ENCODE measurements around the gene CA12. TPM values are rescaled to one million over a fixed set of nuclear protein-coding genes. Genes with fewer than 3 reads are reported as not detected.

CA12 gene
- total and polyA plus RNA-seq, 5 experiments from 2014 or later = not detected

- DNase-seq (no peak), ATAC-seq (no peak)
- H3K27me3 Mint-ChIP-seq = peaks cover 0 to 4% (median 0%) of the 10 kb centered on the region in 5 donors
- H3K4me1 Mint-ChIP-seq = no peaks in the 10 kb centered on the region
- peak overlapping the region in 1 of 10 donors; percentile 47 for H3K27ac Mint-ChIP-seq
- no peak overlapping the region for H3K4me3 Mint-ChIP-seq
- no peaks in the 10 kb centered on the region for H3K9me3 Mint-ChIP-seq
- POLR2A ChIA-PET = interaction anchor here (0.5 kb wide), 1 partner anchor 131 kb away, joined by 6 read pairs; no protein-coding TSS in a partner anchor
- no peaks in the 10 kb centered on the region for H3K36me3 Mint-ChIP-seq
These were observed 10.2 kb downstream of the CA12 start for GRCh38 chr15:63371297-63371918.

GRCh38 chr15:63370764-63371163, 10.9 kb downstream of the CA12 start:
- Mint-ChIP-seq H3K27ac (no peak overlapping the region), H3K36me3 (no peaks in the 10 kb centered on the region), H3K27me3 (peaks cover 0 to 4% (median 0%) of the 10 kb centered on the region in 5 donors), H3K4me3 (no peak overlapping the region), H3K9me3 (no peaks in the 10 kb centered on the region), H3K4me1 (no peaks in the 10 kb centered on the region)
- no peak for DNase-seq
- ATAC-seq = no peak
- POLR2A ChIA-PET = interaction anchor here (0.7 kb wide), 1 partner anchor 9 kb away, joined by 3 read pairs; no protein-coding TSS in a partner anchor

GRCh38 chr15:63369781-63370180, 11.9 kb downstream of the CA12 start:
- Mint-ChIP-seq H3K4me3 (no peak overlapping the region), H3K27ac (no peak overlapping the region), H3K9me3 (no peaks in the 10 kb centered on the region), H3K36me3 (no peaks in the 10 kb centered on the region), H3K27me3 (peaks cover 0 to 4% (median 0%) of the 10 kb centered on the region in 5 donors), H3K4me1 (no peaks in the 10 kb centered on the region)
- POLR2A ChIA-PET = no interaction called here
- DNase-seq (no peak), ATAC-seq (no peak)

- no peak overlapping the region for H3K27ac Mint-ChIP-seq
- H3K4me1 Mint-ChIP-seq = no peaks in the 10 kb centered on the region
These were observed 12.3 kb downstream of the CA12 start for GRCh38 chr15:63369296-63369695.

GRCh38 chr15:63368503-63368902, 13.1 kb downstream of the CA12 start:
- Mint-ChIP-seq H3K4me1 (no peaks in the 10 kb centered on the region), H3K4me3 (no peak overlapping the region), H3K27ac (no peak overlapping the region), H3K9me3 (no peaks in the 10 kb centered on the region), H3K27me3 (peaks cover 0 to 2% (median 0%) of the 10 kb centered on the region in 5 donors), H3K36me3 (no peaks in the 10 kb centered on the region)
- ATAC-seq = no peak
- DNase-seq = no peak
- POLR2A ChIA-PET = interaction anchor here (0.5 kb wide), 1 partner anchor 75 kb away, joined by 3 read pairs; no protein-coding TSS in a partner anchor

More at GRCh38 chr15:63369296-63369695, 12.3 kb downstream of the CA12 start:
- Mint-ChIP-seq H3K36me3 (no peaks in the 10 kb centered on the region), H3K4me3 (no peak overlapping the region), H3K9me3 (no peaks in the 10 kb centered on the region), H3K27me3 (peaks cover 0 to 3% (median 0%) of the 10 kb centered on the region in 5 donors)
- POLR2A ChIA-PET = interaction anchor here (0.5 kb wide), 1 partner anchor 76 kb away, joined by 3 read pairs; no protein-coding TSS in a partner anchor
- DNase-seq (no peak), ATAC-seq (peak in 1 of 2 donors; percentile 50)

- Mint-ChIP-seq H3K27me3 (peaks cover 0 to 2% (median 0%) of the 10 kb centered on the region in 5 donors), H3K36me3 (no peaks in the 10 kb centered on the region), H3K9me3 (no peaks in the 10 kb centered on the region), H3K4me1 (peaks cover 0 to 2% (median 0%) of the 10 kb centered on the region in 4 donors), H3K27ac (no peak overlapping the region), H3K4me3 (no peak overlapping the region)
- ATAC-seq (no peak), DNase-seq (no peak)
- POLR2A ChIA-PET = no interaction called here
These were observed 13.7 kb downstream of the CA12 start for GRCh38 chr15:63367900-63368299.

GRCh38 chr15:63367390-63367789, 14.3 kb downstream of the CA12 start:
- POLR2A ChIA-PET = no interaction called here
- Mint-ChIP-seq H3K4me3 (no peak overlapping the region), H3K4me1 (peaks cover 0 to 2% (median 0%) of the 10 kb centered on the region in 4 donors), H3K9me3 (no peaks in the 10 kb centered on the region), H3K36me3 (no peaks in the 10 kb centered on the region), H3K27ac (no peak overlapping the region), H3K27me3 (peaks cover 0 to 2% (median 0%) of the 10 kb centered on the region in 5 donors)
- ATAC-seq (no peak), DNase-seq (no peak)

GRCh38 chr15:63366451-63366850, 15.2 kb downstream of the CA12 start:
- H3K27ac Mint-ChIP-seq = peak overlapping the region in 1 of 10 donors; percentile 51

GRCh38 chr15:63365273-63365680, 16.4 kb downstream of the CA12 start:
- H3K4me3 Mint-ChIP-seq = no peak overlapping the region
- no peaks in the 10 kb centered on the region for H3K9me3 Mint-ChIP-seq
- H3K36me3 Mint-ChIP-seq = no peaks in the 10 kb centered on the region
- H3K27me3 Mint-ChIP-seq = peaks cover 0 to 6% (median 3%) of the 10 kb centered on the region in 5 donors
- ATAC-seq (no peak), DNase-seq (no peak)
- H3K27ac Mint-ChIP-seq = no peak overlapping the region
- POLR2A ChIA-PET = no interaction called here
- peaks cover 0 to 5% (median 0%) of the 10 kb centered on the region in 4 donors for H3K4me1 Mint-ChIP-seq

More at GRCh38 chr15:63366451-63366850, 15.2 kb downstream of the CA12 start:
- H3K4me3 Mint-ChIP-seq = no peak overlapping the region
- POLR2A ChIA-PET = no interaction called here
- H3K27me3 Mint-ChIP-seq = peaks cover 0 to 4% (median 0%) of the 10 kb centered on the region in 5 donors
- H3K4me1 Mint-ChIP-seq = peaks cover 0 to 5% (median 0%) of the 10 kb centered on the region in 4 donors
- H3K9me3 Mint-ChIP-seq = no peaks in the 10 kb centered on the region
- H3K36me3 Mint-ChIP-seq = no peaks in the 10 kb centered on the region
- no peak for DNase-seq
- no peak for ATAC-seq

- Mint-ChIP-seq H3K27ac (peak overlapping the region in 1 of 10 donors; percentile 17), H3K4me3 (no peak overlapping the region), H3K27me3 (peaks cover 0 to 6% (median 3%) of the 10 kb centered on the region in 5 donors), H3K4me1 (peaks cover 0 to 5% (median 0%) of the 10 kb centered on the region in 4 donors), H3K9me3 (no peaks in the 10 kb centered on the region), H3K36me3 (no peaks in the 10 kb centered on the region)
- POLR2A ChIA-PET = no interaction called here
- DNase-seq = no peak
- ATAC-seq = no peak
These were observed 17.0 kb downstream of the CA12 start for GRCh38 chr15:63364399-63365272.

- Mint-ChIP-seq H3K27me3 (peaks cover 0 to 11% (median 3%) of the 10 kb centered on the region in 5 donors), H3K4me3 (no peak overlapping the region), H3K4me1 (peaks cover 0 to 5% (median 0%) of the 10 kb centered on the region in 4 donors), H3K27ac (no peak overlapping the region), H3K36me3 (no peaks in the 10 kb centered on the region), H3K9me3 (no peaks in the 10 kb centered on the region)
- ATAC-seq = no peak
- POLR2A ChIA-PET = no interaction called here
- no peak for DNase-seq
These were observed 18.4 kb downstream of the CA12 start for GRCh38 chr15:63363292-63363691.

GRCh38 chr15:63362885-63363284, 18.8 kb downstream of the CA12 start:
- DNase-seq (no peak), ATAC-seq (no peak)
- H3K9me3 Mint-ChIP-seq = no peaks in the 10 kb centered on the region
- H3K4me1 Mint-ChIP-seq = peaks cover 0 to 5% (median 0%) of the 10 kb centered on the region in 4 donors
- H3K36me3 Mint-ChIP-seq = no peaks in the 10 kb centered on the region
- no peak overlapping the region for H3K4me3 Mint-ChIP-seq
- POLR2A ChIA-PET = no interaction called here
- peaks cover 0 to 11% (median 3%) of the 10 kb centered on the region in 5 donors for H3K27me3 Mint-ChIP-seq
- no peak overlapping the region for H3K27ac Mint-ChIP-seq

- H3K4me3 Mint-ChIP-seq = no peak overlapping the region
- H3K4me1 Mint-ChIP-seq = peaks cover 0 to 5% (median 0%) of the 10 kb centered on the region in 4 donors
These were observed 19.4 kb downstream of the CA12 start for GRCh38 chr15:63362196-63362595.

More at GRCh38 chr15:63362196-63362595, 19.4 kb downstream of the CA12 start:
- no peaks in the 10 kb centered on the region for H3K9me3 Mint-ChIP-seq
- H3K36me3 Mint-ChIP-seq = no peaks in the 10 kb centered on the region
- POLR2A ChIA-PET = no interaction called here
- peak overlapping the region in 2 of 10 donors; percentile 21 to 39 for H3K27ac Mint-ChIP-seq
- DNase-seq (no peak), ATAC-seq (no peak)
- H3K27me3 Mint-ChIP-seq = peaks cover 0 to 11% (median 3%) of the 10 kb centered on the region in 5 donors
